Urinary bladder (tissue), 2 donors: ENCODE results near the gene PLPP3. TPM values are rescaled to one million over a fixed set of nuclear protein-coding genes. Genes with fewer than 3 reads are reported as not detected.

ENCODE experiments used
- polyA plus RNA-seq: library from polyadenylated mRNA; stranded (reverse); fragments of 200-250 nt; gene quantifications from one replicate; pipeline ENCODE4 v1.2.3, GENCODE V29; 2013
- small RNA-seq: library from RNA; depleted of rRNA; stranded (forward); fragments of <200 nt; gene quantifications from one replicate; pipeline ENCODE3, GENCODE V24; 2014
- total RNA-seq: library from RNA; depleted of rRNA; stranded (reverse); fragments of >200 nt; gene quantifications from one replicate; pipeline ENCODE4 v1.2.3, GENCODE V29; 2014
- donor health status: healthy.

Gene PLPP3
- total and polyA plus RNA-seq, 2 donors, result 256 to 263 TPM

Small RNAs within 50 kb of the gene (small RNA-seq; reads per million reads assigned to genes)
- gene AC099789.1, result not detected

Other genes starting within 250 kb of the PLPP3 start
- gene PRKAA2, start 65.8 kb upstream of the PLPP3 start, total RNA-seq, result 19.5 TPM
- 2.7 TPM for gene PRKAA2, start 65.8 kb upstream of the PLPP3 start, polyA plus RNA-seq
- gene FYB2, start 239.8 kb upstream of the PLPP3 start, total RNA-seq, result 0.90 TPM
- gene FYB2, start 239.8 kb upstream of the PLPP3 start, polyA plus RNA-seq, result 0.09 TPM